ENCODE results near the gene SRGAP3.

SRGAP3 gene

GRCh38 chr3:9077029-9077428 lies 172.4 kb downstream of the SRGAP3 start:
- DNase-seq: no peak

GRCh38 chr3:9075762-9076161 lies 173.7 kb downstream of the SRGAP3 start:
- no peak for DNase-seq

- no peak for DNase-seq
Observed at GRCh38 chr3:9074079-9074478, 175.4 kb downstream of the SRGAP3 start.

GRCh38 chr3:9072667-9073009 lies 176.8 kb downstream of the SRGAP3 start:
- DNase-seq: no peak

- DNase-seq: no peak
Observed at GRCh38 chr3:9071936-9072666, 177.3 kb downstream of the SRGAP3 start.

GRCh38 chr3:9070961-9071360 lies 178.5 kb downstream of the SRGAP3 start:
- DNase-seq: no peak

GRCh38 chr3:9069971-9070370 lies 179.5 kb downstream of the SRGAP3 start:
- DNase-seq: no peak

- no peak for DNase-seq
Observed at GRCh38 chr3:9068051-9068450, 181.4 kb downstream of the SRGAP3 start.

- peak; percentile 3 for DNase-seq
Observed at GRCh38 chr3:9067352-9067975, 182.0 kb downstream of the SRGAP3 start.

GRCh38 chr3:9066775-9067174 lies 182.7 kb downstream of the SRGAP3 start:
- no peak for DNase-seq

GRCh38 chr3:9066141-9066540 lies 183.3 kb downstream of the SRGAP3 start:
- no peak for DNase-seq

GRCh38 chr3:9064850-9065249 lies 184.6 kb downstream of the SRGAP3 start:
- DNase-seq: no peak

GRCh38 chr3:9064251-9064650 lies 185.2 kb downstream of the SRGAP3 start:
- no peak for DNase-seq

- no peak for DNase-seq
Observed at GRCh38 chr3:9062570-9062969, 186.9 kb downstream of the SRGAP3 start.

GRCh38 chr3:9061634-9062033 lies 187.8 kb downstream of the SRGAP3 start:
- no peak for DNase-seq

- no peak for DNase-seq
Observed at GRCh38 chr3:9059489-9060400, 189.7 kb downstream of the SRGAP3 start.

GRCh38 chr3:9056581-9056980 lies 192.9 kb downstream of the SRGAP3 start:
- no peak for DNase-seq

GRCh38 chr3:9047452-9048346 lies 201.7 kb downstream of the SRGAP3 start:
- DNase-seq: no peak

GRCh38 chr3:9045371-9045770 lies 204.1 kb downstream of the SRGAP3 start:
- DNase-seq: no peak

- DNase-seq: no peak
Observed at GRCh38 chr3:9043063-9043462, 206.4 kb downstream of the SRGAP3 start.

GRCh38 chr3:9041626-9042025 lies 207.8 kb downstream of the SRGAP3 start:
- no peak for DNase-seq

GRCh38 chr3:9040996-9041395 lies 208.4 kb downstream of the SRGAP3 start:
- no peak for DNase-seq

All from DMS79 treated with DMSO at 0.1 percent for 48 hours (cell line).